HG03280 (cell line): ENCODE results near the gene ALDH4A1.
"Not testable (repeated sequence)": the region's sequence is repeated elsewhere in the genome, so short reads cannot be mapped to it uniquely, and the experiment has no call there.

Experiments
- ATAC-seq: cut with Tn5 transposase; IDR thresholded peaks from one replicate; pipeline ENCODE4 v1.9.1; 2021; ENCODE audit warnings: mild to moderate bottlenecking, moderate library complexity; ENCODE audit not compliant: unreplicated experiment

ALDH4A1 gene

DNA sequence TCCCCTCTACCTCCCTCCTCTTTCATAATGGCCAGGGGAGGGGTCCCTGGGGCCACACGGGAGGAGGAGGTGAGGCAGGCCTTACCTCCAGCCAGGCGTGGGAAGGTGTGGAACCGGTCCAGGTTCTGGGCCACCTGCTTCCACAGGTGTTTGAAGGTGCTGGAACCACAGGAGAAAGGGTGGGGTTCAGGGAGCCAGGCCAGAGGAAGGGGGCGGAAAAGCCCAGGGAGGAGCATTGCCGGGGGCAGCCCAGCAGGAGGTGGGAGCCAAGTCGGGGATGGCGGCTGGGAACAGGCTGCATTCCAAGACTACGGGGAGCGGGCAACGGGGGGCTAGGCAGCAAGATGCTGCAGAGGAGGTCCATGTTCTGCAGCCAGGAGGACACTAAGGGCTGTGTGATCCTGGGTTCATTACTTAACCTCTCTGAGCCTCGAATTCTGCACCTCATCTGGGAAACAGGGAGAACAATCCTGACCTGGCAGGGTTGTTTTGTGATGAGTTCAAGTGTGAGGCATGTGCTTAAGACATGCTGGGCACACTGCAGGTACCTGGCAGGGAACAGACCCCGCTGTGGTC is 23.1 kb downstream of the ALDH4A1 start:
- no peak for ATAC-seq

- ATAC-seq: no peak
These were observed 23.7 kb downstream of the ALDH4A1 start for GRCh38 chr1:18878538-18879214.

DNA sequence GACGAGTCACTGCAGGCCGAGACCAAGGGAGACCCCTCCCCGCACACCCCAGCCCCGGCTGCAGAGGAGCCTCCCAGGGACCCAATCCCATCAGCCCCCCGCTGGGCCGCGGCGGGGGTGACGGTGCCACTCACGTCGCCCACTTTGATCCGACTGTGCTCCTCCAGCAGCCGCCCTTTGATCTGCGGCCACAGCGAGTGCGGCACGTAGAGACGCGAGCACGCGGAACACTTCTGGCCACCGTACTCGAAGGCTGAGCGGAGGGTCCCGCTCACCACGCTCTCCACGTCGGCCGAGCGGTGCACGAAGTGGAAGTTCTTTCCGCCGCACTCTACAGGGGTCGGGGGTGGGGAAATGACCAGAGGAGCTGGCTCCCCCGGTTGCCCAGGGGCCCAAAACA is 25.1 kb downstream of the ALDH4A1 start:
- no peak for ATAC-seq

GRCh38 chr1:18876210-18876609 is 26.1 kb downstream of the ALDH4A1 start:
- no peak for ATAC-seq

DNA sequence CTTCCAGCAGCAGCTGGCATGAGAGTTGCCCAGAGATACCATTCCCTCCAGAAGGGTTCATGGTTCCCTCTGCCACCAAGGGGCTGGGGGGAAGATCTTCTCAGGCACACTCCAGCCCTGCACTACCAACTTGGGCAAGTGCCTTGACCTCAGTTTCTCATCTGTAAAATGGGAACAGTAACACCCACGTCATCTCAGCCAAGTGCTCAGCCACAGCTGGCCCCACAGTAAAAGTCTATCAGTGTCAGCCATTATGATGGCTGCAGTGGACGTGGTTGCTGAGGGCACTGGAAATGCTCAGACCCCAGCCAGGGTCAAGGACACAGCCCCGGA is 26.6 kb downstream of the ALDH4A1 start:
- no peak for ATAC-seq

DNA sequence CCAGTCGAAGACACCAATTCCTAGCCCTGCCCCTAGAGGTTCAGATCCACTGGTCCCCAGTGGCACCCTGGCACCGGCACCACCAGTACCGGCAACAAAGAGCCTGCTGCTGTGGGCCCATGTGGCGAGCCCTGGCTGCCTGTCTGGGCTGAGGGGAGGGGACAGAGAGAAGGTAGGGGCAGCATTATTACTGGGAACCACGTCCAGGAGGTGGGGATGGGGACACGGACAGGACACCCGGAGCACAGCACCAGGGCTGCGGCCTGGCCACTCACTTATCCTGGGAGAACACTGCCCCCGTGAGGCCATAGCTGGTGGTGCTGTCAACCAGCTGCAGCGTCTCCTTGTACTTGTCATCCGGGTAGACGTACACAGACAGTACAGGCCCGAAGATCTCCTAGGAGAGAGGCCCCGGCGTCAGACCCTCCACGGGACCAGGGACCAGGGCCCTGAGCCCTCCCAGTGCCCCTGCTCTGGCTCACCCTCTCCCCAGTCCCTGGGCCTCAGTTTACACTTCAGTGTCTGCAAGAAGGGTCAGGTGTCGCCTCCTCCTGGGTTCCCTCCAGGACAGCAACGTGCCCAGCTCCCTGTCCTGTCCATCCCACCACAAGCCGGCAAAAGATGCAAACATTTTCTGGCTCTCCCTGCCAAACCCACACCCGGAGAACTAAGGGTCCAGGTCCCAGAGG is 27.1 kb downstream of the ALDH4A1 start:
- ATAC-seq: no peak

GRCh38 chr1:18874600-18874999 is 27.8 kb downstream of the ALDH4A1 start:
- ATAC-seq: no peak

DNA sequence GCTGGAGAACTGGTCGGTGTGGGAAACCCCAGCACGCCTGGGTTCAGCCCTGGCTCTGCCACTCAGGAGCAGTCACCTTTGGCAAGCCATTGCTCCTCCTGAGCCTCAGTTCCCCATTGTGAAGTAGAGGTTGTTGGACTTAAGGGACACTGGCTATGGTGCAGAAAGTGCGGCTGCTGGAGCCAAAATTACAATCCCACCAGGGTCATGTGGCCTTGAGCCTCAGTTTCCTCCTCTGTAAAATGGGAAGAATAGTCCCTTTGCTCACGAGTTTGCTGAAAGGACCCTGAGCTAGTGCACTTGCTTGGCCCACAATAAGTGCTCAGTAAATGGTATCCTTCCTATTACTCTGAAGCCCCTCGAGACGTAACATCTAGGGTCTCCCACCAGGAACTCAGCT is 28.3 kb downstream of the ALDH4A1 start:
- no peak for ATAC-seq

DNA sequence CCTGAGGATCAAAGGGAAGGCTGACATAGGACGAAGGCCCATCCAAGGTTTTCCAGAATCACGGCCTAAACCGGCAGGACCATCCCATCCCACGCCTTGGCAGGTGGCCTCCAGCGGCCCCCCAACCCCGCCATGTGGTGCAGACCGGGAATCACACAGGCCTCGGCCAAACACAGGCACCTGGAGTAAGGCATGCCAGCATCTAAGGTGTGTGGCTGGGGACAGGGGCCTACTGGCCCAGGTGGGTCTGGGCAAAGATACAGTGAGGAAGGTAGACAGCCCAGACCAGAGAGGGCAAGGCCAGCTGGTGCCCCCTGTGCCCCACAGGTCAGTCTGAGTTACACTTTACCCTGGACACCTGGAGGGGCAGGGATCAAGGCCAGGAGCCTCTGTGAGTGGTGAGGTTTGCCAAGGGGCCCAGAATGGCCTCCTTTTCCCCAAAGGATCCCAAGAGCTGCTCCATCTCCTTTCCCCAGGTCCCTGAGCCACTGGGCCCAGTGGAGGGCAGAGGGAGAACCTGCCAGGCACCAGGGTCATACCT is 30.2 kb downstream of the ALDH4A1 start:
- no peak for ATAC-seq

- no peak for ATAC-seq
These were observed 30.8 kb downstream of the ALDH4A1 start for GRCh38 chr1:18871401-18872070.

GRCh38 chr1:18870957-18871356 is 31.4 kb downstream of the ALDH4A1 start:
- ATAC-seq: no peak

- ATAC-seq: not testable (repeated sequence)
These were observed 31.8 kb downstream of the ALDH4A1 start for GRCh38 chr1:18870595-18870865.

DNA sequence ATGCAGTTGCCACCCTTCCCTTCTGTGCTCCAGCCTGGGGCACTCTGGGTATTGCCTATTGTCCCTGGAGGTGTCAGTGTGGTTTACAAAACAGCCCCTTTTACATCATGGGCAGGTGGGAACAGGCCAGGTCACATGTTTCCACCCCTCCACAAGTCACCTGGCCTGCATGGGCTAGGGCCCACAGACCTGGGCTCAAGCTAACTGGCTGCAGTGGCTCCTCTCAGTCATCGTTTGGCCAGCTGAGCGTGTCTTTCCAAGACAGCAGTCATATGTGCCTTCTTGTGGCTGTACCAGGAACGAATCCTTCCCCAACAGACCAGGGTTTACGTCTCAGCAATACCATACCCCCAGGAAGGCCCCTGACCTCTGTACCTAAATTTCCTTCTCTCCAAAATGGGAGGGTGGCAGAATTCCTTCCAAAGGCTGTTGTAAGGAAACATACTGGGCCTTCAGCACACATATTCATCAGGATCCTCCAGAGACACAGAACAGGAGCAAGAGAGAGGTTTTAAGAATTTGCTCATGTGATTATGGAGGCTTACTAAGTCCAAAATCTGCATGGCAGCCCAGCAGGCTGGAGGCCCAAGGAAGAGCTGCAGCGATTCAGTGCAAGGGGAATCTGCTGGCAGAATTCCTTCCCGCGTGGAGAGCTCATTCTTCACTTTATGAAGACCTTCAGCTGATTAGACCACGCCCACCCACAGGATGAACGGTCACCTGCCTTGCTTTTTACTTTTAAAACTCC is 32.3 kb downstream of the ALDH4A1 start:
- no peak for ATAC-seq

GRCh38 chr1:18868801-18869424 is 33.4 kb downstream of the ALDH4A1 start:
- no peak for ATAC-seq

DNA sequence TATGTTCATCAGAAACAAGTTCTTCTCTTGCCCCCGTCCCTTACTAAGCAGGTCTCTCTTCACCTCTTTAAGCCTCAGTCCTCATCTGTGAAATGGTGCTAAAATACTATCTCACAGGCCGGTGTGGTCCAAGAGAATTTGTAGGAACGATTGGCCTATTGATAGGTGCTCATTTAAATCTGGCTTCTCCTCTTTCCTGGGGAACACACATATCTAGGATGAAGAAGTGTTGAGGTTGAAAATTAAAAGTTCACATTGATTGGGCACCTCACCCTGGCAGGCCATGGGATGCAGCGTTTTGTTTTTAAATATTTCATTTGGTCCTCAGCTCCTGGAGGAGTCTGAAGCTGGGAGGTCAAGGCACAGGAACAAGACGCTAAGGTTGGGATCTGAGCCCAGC is 34.0 kb downstream of the ALDH4A1 start:
- no peak for ATAC-seq

DNA sequence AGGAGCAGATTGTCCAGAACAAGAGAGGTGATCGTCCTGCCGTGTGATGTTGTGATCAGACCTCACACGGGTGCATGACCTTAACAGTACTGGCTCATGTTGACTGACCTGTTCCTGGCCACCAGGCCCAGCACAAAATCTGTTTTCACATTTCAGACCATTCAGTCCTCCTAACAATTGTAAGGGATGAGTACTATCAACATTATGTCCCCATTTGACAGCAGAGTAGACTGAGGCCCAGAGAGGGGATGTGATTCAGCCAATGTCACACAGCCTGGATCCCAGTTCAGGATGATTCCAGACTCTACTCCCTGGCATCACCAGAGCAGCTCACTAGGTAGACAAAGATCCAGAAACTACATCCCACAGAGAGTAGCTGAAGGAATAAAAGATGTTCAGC is 35.5 kb downstream of the ALDH4A1 start:
- no peak for ATAC-seq

DNA sequence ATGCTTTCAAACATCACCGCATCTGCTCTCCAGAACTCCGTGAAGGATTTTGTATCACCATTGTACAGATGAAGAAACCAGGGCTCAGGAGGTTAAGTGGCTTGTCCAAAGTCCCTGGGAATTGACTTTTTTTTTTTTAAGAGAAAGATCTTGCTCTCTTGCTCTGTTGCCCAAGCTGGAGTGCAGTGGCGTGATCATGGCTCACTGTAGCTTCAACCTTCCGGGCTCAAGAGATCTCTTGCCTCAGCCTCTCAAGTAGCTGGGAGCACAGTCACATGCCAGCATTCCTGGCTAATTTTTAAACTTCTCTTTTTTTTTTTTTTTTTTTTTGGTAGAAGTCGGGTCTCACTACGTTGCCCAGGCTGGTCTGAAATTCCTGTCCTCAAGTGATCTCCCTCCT is 36.0 kb downstream of the ALDH4A1 start:
- ATAC-seq: no peak

GRCh38 chr1:18865176-18865575 is 37.2 kb downstream of the ALDH4A1 start:
- no peak for ATAC-seq

DNA sequence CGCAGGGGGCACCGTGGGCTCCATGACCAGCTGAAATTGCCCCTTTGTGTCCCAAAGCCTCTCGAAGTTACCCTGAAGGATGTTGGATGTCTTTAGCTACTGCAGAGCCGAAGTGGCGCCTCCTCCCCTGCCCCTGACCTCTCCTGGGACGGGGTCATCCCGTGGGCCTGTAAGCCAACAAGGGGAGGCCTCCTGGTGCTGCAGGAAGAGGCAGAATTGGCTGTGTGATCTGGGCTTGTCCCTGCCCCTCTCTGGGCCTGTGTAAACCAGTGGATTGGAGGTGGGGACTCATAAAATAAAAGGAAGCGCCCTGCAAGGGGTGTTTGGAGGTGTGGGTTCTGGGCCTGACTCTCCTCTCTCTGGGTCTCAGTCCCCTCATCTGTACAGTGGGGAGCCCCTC is 40.8 kb downstream of the ALDH4A1 start:
- no peak for ATAC-seq

- ATAC-seq: no peak
These were observed 41.3 kb downstream of the ALDH4A1 start for GRCh38 chr1:18861082-18861481.

DNA sequence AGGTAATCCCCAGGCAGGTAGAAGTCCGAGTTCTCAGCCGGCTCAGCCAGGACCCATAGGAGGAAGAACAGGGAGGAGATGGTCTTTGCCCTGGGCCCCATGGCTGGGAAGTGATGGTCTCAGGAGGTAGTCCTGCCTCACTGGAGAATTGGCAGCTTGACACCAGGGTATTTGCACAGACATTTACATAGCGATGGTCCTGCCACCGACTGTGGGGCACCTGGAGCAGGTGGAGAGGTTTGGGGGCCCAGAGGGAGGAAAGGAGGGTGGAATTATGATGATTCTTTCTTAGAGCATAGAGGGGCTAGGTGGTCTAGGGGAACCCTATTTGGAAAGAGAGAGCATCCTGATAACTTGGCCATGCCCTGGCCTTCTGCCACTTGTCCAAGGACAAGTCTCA is 42.8 kb downstream of the ALDH4A1 start, which contains the start of gene TAS1R2:
Gene TAS1R2, minus strand, starts transcription at position 101 of the 400 bp plus-strand sequence. Its CDS starts 0 bp downstream, at position 101.
- ATAC-seq: no peak
